ENCODE measurements around the gene DYNC2LI1.

DNA sequence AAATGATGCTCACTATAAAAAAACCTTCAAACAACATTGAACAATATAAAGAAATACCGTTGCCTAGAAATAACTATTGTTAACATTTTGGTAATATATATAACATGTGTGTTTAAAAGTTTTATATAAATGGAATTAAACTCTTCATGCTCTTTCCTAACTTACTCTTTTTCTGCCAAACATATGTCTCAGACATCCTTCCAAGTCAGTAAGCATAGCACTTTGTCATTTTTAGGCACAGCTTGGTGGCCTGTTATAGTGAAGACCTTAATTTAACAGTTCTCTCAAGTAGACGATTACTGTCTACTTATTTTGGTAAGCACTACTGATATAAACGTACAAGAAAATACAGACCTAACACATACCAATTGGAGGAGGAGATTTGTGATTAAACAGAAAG is 40.9 kb downstream of the DYNC2LI1 start:
- TF ChIP-seq TCF12 (IDR thresholded peaks at IDR 0.05; ENCODE audit: low read depth) (no peak), TAF1 (IDR thresholded peaks at IDR 0.05; ENCODE audit: low read depth) (no peak), NFIC (IDR thresholded peaks at IDR 0.05) (no peak), EP300 (IDR thresholded peaks at IDR 0.05; ENCODE audit: borderline replicate concordance) (no peak), YY1 (IDR thresholded peaks at IDR 0.05; ENCODE audit: low read depth) (no peak)
- TF ChIP-seq, protein P1, sequence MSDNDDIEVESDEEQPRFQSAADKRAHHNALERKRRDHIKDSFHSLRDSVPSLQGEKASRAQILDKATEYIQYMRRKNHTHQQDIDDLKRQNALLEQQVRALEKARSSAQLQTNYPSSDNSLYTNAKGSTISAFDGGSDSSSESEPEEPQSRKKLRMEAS (IDR thresholded peaks at IDR 0.05) = no peak
